HuH-7 (cell line): ENCODE results near the gene SLC6A7.

Experiments
- DNase-seq: peaks from one replicate; pipeline ENCODE4 v3.0.0; 2011; ENCODE audit warnings: low spot score

SLC6A7 gene

DNA sequence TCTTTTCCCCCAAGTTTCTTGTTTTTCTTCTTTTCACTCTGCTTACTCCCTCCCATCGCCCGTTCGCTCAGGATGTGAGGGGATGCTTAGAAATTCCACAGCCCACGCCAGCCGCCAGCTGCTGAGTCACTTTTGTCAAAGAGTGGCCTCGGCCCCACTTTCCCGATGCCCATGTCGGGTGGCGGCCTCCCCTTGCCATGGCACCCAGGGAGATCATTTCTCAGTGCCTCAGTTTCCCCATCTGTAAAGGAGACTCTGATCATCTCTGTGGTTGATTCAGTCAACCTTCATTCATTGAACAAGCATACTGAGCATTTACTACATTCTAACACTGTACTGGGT lies 33.9 kb upstream of the SLC6A7 start:
- no peak for DNase-seq

DNA sequence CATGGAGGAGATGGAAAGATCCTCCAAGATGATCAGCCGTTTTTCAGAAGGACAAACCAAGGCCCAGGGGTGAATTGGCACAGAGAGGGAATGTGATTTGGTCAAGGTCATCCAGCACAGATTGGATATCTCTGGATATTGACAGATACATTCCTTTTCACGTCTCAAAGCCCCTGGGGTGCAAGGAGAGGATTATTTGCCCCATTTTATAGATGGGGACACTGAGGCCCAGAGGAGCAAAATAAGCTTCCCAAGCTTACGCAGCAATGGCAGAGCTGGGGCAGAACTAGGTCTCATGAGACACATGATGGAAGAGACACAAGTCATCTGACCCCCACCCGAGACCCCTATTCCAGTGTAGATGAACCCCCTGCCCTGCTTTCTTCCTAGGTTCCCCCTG lies 33.3 kb upstream of the SLC6A7 start:
- DNase-seq = no peak

DNA sequence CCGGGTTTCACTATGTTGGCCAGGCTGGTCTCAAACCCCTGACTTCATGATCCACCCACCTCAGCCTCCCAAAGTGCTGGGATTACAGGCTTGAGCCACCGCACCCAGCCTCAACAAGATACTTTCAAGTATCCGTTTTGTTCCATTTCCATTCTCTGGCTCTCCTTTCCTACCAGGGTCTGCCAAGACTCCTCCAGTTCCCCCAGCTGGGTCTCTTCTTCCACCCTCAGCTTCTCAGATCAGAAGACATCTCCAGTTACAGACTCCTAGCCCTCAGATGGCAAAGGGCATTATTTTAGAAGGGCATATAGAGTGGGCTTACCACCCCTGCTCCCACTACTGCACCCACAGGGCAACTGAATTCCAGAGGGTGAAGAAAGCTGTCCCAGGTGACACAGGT lies 32.7 kb upstream of the SLC6A7 start:
- DNase-seq = no peak

DNA sequence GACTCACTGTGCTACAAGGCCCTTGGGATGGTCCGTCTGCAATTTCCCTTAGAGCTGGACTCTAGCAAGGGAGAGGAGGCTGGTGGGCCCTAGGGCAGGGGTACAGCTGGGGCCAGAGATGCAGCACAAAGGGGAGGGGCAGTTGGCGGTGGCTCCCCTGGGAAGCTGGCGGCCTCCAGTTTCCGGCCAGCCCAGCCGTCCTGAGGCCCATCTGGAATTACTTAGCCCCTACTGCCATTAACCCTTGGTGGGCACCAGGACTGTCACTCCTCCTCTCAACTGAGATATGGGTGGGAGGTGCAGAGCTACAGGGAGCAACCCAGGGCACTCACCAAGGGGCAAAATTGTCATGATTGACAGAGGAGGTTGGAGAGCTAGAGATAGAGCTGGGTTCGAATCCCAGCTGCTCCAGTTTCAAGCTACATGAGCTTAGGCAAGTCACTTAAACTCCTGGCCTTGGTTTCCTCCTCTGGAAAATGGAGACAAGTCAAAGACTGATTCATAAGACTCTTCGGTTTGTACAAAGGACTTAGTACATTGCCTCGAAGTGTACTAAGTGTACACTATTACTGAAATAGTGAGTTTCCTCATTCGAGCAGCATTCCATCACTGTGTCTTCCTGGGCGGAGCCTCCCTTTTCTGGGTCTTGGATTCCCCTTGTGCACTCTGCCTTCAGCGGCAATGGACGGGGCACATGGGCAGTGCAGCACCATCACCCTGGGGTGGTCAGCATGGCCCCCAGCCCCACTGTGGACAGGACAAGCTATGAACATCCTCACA lies 31.5 kb upstream of the SLC6A7 start:
- DNase-seq = no peak

DNA sequence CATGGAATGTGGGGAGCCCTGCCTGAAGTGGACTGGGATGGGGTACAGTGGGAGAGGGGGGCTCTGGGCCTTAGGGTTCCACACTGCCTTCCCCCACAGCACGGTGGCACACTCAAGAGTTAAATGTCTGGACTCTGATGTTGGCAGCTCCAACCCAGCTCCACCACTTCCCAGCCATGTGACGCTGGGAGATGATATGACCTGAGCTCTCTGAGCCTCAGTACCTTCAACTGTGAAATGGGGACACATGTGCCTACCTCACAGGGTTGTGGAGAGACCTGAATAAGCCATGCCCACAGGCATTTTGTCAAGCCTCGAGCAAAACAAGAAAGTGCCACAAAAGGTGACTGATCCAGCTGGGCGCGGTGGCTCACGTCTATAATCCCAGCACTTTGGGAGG lies 30.8 kb upstream of the SLC6A7 start:
- no peak for DNase-seq

DNA sequence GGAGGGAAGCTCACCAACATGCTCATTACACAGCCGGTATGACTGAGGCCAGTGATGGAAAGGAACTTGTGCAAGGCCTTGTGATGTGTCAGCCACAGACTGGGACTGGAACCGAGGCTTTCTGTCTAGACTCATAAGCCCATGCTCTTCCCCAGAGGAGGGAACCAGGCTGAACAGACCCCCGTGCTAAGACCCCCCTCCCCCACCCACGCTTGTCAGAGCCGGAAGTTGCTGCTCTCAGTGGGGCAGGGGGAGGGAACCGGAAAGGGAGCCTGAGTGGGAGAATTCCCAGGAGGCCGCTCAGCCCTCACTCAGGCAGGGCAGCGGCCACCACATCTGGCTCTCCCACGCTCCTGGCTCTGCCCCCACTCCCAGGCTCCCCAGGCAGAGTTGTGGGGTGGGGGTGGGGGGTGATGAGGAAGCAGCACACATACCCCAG lies 30.1 kb upstream of the SLC6A7 start:
- DNase-seq = no peak

DNA sequence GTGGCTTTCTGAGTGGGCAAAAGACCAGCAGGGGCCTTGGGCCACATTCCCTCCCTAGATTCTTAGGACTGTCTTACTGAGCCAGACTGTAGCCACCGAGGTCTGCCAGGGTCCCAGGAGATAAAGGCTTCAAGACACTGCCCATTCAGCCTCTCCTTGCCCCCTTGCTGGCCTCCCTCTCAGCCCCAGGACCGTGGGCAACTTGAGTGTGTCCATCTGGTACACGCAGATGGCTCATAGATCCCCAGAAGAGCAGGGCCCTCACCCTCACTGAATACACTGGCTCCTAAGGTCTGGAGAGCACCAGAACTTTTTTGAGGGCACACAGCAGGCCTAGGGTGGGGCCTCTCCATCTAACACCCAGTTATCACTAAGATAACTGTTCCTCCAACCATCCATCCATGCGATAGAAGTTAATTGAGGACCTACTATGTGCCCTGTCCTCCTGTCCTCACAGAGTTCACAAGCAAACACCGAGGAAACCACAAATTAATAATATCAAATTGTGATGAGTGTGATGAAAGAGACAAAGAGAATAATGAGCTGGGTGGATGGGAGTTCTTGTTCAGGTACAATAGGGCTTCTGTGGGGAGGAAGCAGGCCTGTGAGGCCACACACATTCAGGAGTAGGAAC lies 29.3 kb upstream of the SLC6A7 start:
- DNase-seq = no peak

DNA sequence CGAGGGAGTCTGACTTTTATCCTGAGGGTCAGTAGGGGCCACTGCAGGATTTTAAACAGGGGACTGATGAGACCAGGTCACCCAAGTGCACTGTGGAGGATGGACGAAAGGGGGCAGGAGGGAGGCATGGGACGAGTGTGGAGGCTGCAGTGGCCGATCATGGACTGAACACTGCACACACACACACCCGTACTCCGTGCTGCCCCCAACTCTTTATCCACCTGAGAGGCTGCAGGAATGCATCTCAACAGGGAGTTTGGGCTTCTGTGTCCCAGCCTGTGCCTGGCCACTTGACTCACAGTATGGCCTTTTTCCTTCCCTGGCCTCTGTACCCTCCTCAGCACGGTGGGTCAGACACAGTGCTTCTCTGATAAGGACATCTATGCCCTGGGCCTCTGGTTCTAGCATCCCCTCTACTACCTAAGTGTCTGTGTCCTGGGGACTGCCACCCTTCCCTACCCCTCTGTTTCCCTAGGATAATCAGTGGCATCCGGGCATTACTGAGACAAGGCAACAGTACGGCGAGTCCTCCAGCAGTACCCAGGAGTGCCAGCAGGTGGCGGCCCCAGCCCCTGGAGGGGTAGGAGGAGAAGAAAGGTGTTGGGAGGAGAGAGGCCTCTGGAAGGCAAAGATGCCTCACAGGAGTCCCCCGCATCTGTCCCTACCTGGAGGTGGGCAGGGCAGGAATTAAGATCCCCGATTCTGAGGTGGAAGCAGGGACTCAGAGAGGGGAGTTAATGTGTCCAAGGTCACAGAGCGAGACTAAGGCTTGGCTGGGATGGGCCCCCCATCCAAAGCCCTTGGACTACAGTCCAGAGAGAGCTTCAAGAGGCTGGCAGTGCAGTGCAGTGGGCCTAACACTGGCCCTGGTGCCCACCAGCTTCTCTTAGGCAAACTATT lies 28.4 kb upstream of the SLC6A7 start:
- DNase-seq = peak; percentile 91

DNA sequence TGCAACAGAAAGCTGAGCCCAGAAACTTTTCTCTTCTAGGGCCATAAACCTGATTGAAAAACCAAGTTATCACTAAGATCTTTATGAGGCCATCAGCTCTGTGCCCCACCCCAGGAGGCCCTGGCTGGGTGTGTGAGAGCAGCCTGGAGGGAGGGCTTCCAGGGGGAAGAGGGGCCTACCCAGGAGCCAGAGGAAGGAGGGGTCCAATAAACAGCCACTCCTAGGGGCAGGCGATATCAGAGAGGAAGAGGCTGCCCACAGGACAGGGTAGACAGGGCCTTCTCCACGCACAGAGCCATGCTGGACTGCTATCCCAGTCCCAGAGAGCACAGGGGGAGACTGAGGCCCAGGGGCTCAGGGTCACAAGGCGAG lies 27.7 kb upstream of the SLC6A7 start:
- DNase-seq = peak; percentile 84

DNA sequence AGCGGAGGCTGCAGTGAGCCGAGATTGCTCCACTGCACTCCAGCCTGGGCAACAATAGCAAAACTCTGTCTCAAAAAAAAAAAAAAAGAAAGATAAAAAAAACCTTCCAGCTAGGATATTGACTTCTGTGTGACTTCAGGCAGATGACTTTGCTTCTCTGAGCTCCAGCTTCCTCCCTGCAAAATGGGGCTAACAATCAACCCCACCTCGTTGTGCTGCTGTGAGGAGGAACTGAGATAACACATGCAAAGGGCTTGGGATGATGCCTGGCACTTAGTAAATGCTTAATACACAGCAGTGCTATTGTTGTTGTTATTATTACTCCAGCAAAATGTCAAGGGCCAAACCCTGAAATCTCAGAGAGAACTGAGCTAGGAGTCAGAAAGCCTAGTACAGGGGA lies 26.8 kb upstream of the SLC6A7 start:
- no peak for DNase-seq

DNA sequence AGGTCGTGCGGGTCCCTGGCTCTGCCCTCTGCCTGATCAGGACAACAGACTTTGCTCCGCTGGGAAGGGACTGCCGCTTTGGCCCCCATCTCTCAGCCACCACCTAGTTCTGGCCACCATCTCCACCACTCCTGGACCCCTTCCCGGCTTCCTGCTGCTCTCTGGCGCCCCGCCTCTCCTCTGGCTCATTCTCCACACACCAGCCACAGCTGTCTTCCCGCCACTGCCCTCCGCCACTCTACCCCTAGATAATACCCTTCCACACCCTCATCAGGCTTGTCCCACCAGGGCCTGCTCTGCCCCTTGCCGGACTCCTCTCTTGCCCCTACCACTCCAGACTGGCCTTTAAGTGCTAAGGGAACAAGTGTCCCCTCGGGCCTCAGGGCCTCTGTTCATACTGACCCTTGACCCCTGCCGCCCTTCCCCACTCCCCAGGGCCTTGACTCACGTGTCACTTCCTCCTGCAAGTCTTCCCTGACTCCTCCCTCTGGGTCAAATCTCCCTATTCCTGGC lies 26.3 kb upstream of the SLC6A7 start:
- DNase-seq = peak; percentile 62

DNA sequence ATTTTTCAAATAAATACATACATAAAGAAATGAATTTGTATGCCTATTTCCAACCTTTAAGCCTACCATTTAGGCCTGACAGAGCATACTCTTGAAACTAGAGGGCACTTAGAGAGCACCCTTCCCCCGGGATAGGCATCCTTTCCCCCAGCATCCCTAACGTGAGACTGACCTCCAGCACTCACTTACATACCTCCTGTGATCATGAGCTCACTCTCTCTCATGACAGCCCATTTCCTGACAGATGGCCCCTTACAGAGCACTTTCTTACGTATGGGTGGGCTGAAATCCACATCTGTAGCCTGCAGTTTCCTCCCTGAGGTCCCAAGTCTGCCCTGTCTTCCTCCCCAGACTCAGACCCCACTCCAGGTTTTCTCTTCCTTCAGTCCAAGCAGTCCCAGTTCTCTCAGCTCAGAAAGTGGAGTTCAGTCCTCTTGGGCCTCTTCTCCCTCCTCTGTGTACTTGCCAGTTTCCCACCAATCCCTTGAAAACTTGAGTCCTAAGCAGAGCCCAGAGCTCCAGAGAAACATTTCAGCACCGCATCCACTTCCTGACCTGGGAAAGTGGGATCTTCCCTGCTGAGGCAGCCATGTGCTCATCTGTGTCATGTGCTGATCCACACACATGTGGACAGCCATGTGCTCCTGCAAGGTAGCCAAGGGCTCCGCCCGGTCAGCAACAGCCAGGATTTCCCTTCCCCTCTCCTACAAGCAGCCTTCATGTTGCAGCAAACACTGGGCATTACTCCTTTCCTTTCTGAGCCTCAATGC lies 25.5 kb upstream of the SLC6A7 start:
- DNase-seq = no peak

DNA sequence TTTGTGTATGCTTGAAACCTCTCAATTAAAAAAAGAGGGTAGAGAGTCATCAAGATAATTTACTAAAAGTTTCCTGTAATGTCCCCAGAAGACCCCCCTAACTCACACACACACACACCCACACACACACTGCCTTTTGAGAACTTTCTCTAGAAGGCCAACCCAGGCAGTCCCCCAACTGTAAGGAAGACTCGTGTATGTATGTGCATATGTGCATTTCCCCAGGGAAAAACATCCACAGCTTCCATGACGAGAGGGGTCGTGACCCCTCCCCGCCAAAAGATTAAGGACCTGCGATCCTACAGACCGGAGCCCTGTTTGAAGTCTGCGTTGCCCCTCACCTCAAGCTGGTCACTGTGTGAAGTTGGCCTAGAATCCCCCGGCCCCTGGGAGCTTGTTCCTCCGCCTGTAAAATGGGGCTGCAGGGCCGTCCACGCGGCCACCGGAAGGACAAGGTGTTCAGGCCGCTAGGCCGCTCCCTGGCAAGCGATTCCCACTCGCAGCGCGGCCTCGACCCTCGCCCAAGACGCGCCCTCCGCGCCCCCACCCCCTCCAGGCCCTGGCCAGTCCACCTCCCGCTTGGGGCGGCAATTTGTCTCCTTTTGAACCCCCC lies 23.7 kb upstream of the SLC6A7 start:
- no peak for DNase-seq

DNA sequence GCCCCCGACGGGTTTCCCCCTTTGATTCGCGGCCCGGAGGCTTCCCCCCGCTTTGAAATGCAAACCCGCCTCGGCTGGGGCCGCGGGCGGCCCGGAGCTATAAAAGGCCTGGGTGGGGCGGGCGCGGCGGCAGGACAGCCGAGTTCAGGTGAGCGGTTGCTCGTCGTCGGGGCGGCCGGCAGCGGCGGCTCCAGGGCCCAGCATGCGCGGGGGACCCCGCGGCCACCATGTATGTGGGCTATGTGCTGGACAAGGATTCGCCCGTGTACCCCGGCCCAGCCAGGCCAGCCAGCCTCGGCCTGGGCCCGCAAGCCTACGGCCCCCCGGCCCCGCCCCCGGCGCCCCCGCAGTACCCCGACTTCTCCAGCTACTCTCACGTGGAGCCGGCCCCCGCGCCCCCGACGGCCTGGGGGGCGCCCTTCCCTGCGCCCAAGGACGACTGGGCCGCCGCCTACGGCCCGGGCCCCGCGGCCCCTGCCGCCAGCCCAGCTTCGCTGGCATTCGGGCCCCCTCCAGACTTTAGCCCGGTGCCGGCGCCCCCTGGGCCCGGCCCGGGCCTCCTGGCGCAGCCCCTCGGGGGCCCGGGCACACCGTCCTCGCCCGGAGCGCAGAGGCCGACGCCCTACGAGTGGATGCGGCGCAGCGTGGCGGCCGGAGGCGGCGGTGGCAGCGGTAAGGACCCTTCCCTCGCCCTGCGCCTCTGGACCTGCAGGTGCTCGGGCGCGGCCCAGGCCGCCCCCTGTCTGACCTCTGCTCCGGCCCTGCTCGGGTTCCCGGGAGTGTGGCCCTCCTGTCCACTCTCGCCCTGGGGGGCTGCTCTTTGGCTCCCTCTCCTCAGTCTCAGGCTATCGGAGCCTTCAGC lies 23.0 kb upstream of the SLC6A7 start, which contains the start of gene CDX1:
TSS of gene CDX1 (plus strand) at position 129 of the 862 bp plus-strand sequence. CDS start at position 228, 99 bp downstream.
- no peak for DNase-seq

DNA sequence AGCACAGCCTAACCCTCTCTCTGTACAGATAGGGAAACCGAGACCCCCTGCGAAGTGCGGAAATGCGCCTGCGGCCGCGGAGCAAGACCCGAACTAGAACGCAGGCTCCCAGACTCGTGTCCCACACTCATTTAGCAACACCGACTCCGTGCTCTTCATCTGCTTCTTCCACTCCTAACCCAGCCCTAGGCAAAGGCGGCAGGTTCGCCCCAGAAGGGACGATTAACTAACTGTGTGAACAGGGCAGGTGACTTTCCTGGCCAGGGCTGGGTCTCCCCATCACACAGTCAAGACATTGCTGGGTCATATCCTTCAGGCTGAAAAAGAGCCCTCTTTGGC lies 22.4 kb upstream of the SLC6A7 start:
- no peak for DNase-seq

DNA sequence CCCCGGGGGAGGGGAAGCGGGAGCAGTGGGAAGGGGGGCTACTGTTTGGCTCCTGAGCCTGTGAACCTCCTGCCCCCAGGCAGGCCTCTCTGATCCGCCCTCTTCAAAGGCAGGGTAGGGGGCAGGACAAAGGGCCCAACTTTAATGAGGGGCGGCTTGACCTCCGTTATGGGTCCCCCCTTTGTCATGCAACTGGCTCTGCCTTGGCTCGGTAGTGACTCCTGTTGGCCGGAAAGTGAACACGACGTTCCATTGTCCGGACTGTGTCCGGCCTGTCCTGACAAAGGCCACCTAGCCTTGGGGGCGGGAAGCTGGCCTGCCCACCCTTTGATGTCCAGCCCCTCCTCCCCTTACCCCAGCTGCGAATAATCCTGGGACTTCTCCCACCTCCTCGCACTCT lies 22.0 kb upstream of the SLC6A7 start:
- no peak for DNase-seq

DNA sequence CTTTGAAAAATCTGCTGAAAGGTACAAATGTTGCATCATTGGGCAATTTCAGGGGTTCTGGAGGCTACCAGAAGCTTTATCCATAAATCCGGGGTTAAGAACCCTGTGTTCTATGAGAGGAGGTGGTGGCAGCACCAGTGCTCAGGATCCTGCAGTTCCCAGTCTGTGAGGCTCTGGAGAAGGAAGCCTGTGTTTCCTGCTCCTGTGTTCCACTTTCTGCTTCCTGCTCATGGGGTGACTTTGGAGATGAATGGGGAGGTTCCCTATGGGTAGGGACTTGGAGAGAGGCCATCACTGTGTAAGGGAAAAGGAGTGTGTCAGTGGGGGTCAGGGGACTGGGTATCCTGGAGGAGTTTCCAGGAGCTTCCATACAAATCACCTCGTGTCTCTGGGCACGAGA lies 21.0 kb upstream of the SLC6A7 start:
- DNase-seq = no peak

DNA sequence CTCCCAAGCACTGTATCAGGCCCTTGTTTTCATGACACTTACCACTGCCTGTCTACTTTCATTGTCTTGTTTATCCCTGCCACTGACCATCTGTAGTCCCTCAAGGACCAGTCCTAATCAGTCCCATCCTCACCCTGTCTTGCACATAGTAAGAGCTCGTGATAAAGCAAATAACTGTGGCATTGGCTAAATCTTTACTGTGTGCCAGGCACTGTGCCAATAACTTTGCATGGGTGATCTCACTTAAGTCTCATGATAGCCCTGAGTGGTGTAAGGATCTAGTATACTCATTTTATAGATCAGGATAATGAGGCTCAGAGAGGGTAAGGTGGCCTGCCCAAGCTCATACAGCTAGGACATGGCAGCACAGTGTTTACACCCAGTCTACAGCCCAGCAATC lies 17.7 kb upstream of the SLC6A7 start:
- no peak for DNase-seq

DNA sequence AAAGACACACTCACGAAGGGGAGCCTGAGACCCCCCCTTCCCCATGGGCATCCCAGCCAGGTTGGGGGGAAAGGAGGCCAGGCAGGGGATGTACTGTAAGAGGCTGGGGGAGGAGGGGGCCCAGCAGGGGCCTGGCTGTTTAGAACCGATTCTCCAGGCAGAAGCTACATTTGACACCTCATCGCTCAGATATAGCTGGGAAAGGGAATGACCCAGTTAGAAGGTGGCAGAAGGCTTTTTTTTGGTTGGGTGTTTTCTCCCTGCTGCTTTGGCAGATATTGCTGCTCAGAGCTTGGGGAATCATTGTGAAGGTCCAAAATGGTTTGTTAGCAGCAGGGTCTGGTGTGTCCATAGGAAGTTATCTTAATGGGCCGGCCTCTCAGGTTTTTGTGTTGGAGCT lies 17.3 kb upstream of the SLC6A7 start:
- DNase-seq = no peak

DNA sequence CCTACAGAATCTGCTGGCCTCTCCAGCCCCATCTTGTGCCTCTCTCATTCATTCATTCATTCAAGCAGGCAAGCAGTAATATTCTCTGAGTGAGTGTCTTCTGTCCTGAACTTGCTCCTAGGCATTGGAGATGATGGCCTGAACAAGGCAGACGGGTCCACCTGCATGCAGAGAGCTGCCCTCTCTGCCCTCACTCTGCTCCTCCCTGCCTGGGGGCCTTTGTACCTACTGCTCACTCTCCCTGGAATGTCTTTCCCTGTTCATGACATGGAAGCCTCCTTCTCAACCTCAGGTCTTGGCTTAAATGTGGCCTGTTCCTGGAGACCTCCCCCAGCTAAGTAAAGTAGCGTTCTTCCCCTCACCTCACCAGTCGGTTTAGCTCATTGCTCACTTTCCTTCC lies 16.7 kb upstream of the SLC6A7 start:
- no peak for DNase-seq

DNA sequence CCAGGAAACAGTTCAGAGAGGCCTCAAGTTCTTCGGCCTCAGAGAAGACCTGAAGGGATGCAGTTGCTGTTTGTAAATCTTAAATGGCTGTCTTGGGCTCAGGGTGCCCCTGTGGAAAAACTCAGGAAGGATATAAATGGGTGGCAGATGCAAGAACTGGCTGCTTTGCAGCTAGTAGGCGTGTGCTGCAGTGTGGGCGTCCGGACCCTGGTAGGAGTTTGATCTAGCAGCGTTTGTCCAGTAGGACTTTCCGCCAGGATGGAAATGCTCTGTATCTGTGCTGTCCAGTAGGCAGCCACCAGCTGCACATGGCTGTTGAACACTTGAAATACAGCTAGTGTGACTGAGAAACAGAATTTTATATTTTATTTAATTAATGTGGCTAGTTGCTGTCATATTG lies 15.6 kb upstream of the SLC6A7 start:
- DNase-seq = no peak
